ENCODE results near the gene CTTN. TPM values are rescaled to one million over a fixed set of nuclear protein-coding genes. Genes with fewer than 3 reads are reported as not detected.
"Not testable (repeated sequence)": the region's sequence is repeated elsewhere in the genome, so short reads cannot be mapped to it uniquely, and the experiment has no call there.

The CTTN gene
- total RNA-seq, 3 donors from 2014 or later, result 223 to 314 (median 280) TPM

DNA sequence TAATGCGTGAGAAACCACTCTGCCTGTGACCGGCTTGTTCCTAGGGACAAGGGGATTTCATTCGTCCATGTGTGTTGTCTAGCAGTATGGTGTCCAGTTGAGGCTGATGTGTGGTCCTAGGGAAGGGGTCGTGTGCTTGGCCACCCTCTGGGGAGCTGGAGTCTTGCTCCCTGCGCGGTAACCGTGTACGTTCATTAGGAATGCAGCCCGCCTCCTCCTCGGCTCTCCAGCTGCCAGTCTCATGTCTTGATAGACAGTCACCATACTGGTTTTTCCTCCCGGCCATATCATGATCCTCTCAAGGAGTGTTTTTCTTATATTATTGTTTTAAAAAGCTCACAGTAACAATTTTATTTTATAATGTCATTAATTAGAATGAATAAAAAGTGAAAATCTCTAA lies 5.9 kb downstream of the CTTN start:
- Histone ChIP-seq H3K4me3 (no peak overlapping the region), H3K36me3 (ENCODE audit: low read depth) (peaks cover 2% of the 10 kb centered on the region), H3K9me3 (no peaks in the 10 kb centered on the region), H3K4me1 (ENCODE audit: low read depth) (peaks cover 13% of the 10 kb centered on the region)
- intact Hi-C loops (cut with DNase I, micrococcal nuclease), result no loop called here
- ATAC-seq (no peak), DNase-seq (no peak)
- no peak for TF ChIP-seq CTCF (IDR thresholded peaks at IDR 0.05)

GRCh38 chr11:70405679-70406395 lies 7.5 kb downstream of the CTTN start:
- Histone ChIP-seq H3K9me3 (no peaks in the 10 kb centered on the region), H3K4me3 (no peak overlapping the region), H3K4me1 (ENCODE audit: low read depth) (no peaks in the 10 kb centered on the region), H3K36me3 (ENCODE audit: low read depth) (peaks cover 12% of the 10 kb centered on the region)
- intact Hi-C loops (cut with DNase I, micrococcal nuclease), result no loop called here
- ATAC-seq (no peak), DNase-seq (no peak)
- TF ChIP-seq CTCF (IDR thresholded peaks at IDR 0.05), result no peak

- intact Hi-C loops (cut with DNase I, micrococcal nuclease), result no loop called here
- Histone ChIP-seq H3K9me3 (no peaks in the 10 kb centered on the region), H3K4me3 (no peak overlapping the region), H3K4me1 (ENCODE audit: low read depth) (no peaks in the 10 kb centered on the region), H3K36me3 (ENCODE audit: low read depth) (peaks cover 12% of the 10 kb centered on the region)
- DNase-seq, result no peak
- no peak for TF ChIP-seq CTCF (IDR thresholded peaks at IDR 0.05)
- no peak for ATAC-seq
These were observed 8.8 kb downstream of the CTTN start for GRCh38 chr11:70407121-70407520.

DNA sequence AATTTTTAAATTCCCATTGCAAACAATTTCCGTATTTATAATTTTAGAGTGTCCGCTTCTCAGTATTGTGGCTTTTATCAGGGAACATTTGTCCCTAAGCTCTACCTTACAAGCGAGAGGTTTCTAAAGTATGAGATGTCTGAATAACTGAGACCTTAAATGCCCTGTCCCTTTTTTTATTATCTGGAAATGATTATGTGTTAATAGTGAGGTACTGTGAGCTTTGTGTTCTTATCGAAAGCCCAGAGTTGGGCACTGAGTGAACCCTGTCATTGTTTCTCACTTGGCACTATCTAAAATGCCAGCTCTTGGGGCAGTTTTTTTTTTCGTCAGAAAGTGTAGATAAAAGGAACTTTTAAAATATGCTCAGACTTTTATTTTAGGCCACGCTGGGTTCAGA lies 9.5 kb downstream of the CTTN start:
- intact Hi-C loops (cut with DNase I, micrococcal nuclease), result no loop called here
- Histone ChIP-seq H3K4me3 (no peak overlapping the region), H3K9me3 (no peaks in the 10 kb centered on the region), H3K4me1 (ENCODE audit: low read depth) (no peaks in the 10 kb centered on the region), H3K36me3 (ENCODE audit: low read depth) (peaks cover 14% of the 10 kb centered on the region)
- DNase-seq (no peak), ATAC-seq (no peak)
- TF ChIP-seq CTCF (IDR thresholded peaks at IDR 0.05), result no peak

DNA sequence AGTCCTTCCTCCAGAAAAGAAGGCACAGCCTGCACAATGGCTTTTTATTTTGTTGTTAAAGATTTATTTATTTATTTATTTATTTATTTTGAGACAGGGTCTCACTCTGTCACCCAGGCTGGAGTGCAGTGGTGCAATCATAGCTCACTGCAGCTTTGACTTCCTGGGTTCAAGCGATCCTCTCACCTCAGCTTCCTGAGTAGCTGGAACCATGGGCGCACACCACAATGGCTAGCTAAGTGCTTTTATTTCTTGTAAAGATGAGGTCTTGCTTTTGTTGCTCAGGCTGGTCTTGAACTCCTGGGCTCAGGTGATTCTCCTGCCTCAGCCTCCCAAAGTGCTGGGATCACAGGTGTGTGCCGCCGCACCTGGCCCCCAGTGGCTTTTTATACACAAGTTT lies 10.0 kb downstream of the CTTN start:
- ATAC-seq; H3K4me1 ChIP-seq (ENCODE audit: low read depth); H3K9me3 ChIP-seq; intact Hi-C loops (cut with DNase I, micrococcal nuclease); DNase-seq; H3K4me3 ChIP-seq: not testable (repeated sequence)
- peaks cover 14% of the 10 kb centered on the region for H3K36me3 ChIP-seq (ENCODE audit: low read depth)

- DNase-seq, result no peak
- peaks cover 14% of the 10 kb centered on the region for H3K36me3 ChIP-seq (ENCODE audit: low read depth)
- H3K9me3 ChIP-seq, result no peaks in the 10 kb centered on the region
- no peak overlapping the region for H3K4me3 ChIP-seq
- no peak for ATAC-seq
- H3K4me1 ChIP-seq (ENCODE audit: low read depth), result no peaks in the 10 kb centered on the region
- no peak for TF ChIP-seq CTCF (IDR thresholded peaks at IDR 0.05)
- intact Hi-C loops (cut with DNase I, micrococcal nuclease), result no loop called here
These were observed 11.1 kb downstream of the CTTN start for GRCh38 chr11:70409437-70409836.

All from mucosa of descending colon (tissue), 3 donors.